Testis (tissue), 2 donors: ENCODE data around the gene SPTLC2.

Experiments used
- CTCF ChIP-seq, 3 experiments: fragments of 450-650 bp in 2 of 3; fragments of 200-600 bp in 1 of 3; sonication (generic) in 1 of 3; IDR thresholded peaks; one replicate each; pipeline ENCODE4 v1.5.1; 2016 to 2019; ENCODE audit warnings: antibody characterized with exemption in 3 of 3, mild to moderate bottlenecking in 2 of 3, moderate library complexity in 1 of 3
- POLR2A ChIP-seq: fragments of 450-650 bp; IDR thresholded peaks from one replicate; pipeline ENCODE4 v1.6.1; 2017; ENCODE audit warnings: antibody characterized with exemption, mild to moderate bottlenecking, moderate library complexity

DNA sequence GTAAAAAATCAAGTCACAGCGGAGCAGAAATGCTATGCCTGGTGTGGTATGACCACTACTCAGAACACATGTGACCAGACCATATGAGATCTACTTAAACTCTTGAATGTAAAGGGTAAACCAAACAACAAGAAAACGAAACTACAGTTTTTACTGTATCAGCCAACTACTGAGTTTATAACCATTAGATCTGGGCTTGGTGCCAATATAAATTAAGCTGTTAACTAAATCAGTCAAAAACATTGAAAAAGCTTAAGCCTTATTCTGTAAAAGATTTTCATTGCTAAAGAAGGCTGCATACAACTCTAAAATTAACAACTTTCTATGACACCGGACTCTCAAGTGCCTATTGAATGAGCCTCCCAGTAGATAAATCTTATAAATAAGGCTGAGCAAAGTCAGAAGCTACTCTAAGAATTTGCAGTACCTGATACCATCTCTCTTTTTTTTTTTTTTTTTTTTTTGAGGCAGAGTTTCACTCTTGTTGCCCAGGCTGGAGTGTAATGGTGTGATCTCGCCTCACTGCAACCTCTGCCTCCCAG, 35.4 kb downstream of the SPTLC2 start:
- no peak for TF ChIP-seq CTCF (IDR thresholded peaks at IDR 0.05)
- no peak for TF ChIP-seq POLR2A
